Right lobe of liver (tissue), 6 donors: ENCODE measurements around the gene FXYD6. TPM values are rescaled to one million over a fixed set of nuclear protein-coding genes. Genes with fewer than 3 reads are reported as not detected.
"Not testable (repeated sequence)": the region's sequence is repeated elsewhere in the genome, so short reads cannot be mapped to it uniquely, and the experiment has no call there.

Experiments
- ATAC-seq, 4 donors: fragments of 200-7000 bp; cut with Tn5 transposase; one replicate each; pipeline ENCODE4 v1.9.1; 2020; ENCODE audit warnings: mild to moderate bottlenecking in 4 of 4, moderate library complexity in 4 of 4
- DNase-seq, 3 donors: peaks; one replicate each; pipeline ENCODE4 v3.0.0-alpha.2; 2020
- H3K27ac ChIP-seq, 3 donors: fragments of 200-600 bp; one replicate each; pipeline ENCODE4 v1.8.0; 2022
- H3K27me3 ChIP-seq, 2 donors: fragments of 200-600 bp; one replicate each; pipeline ENCODE4 v1.8.0; 2022
- H3K36me3 ChIP-seq, 4 donors: fragments of 200-600 bp; sonication (generic) in 1 of 4; one replicate each; pipeline versions ENCODE4 v1.5.1 to v1.8.0; 2017 to 2022; ENCODE audit warnings: control low read depth in 1 of 4
- H3K4me1 ChIP-seq, 4 donors: fragments of 200-600 bp; sonication (generic) in 1 of 4; one replicate each; pipeline versions ENCODE4 v1.5.1 to v1.8.0; 2017 to 2022; ENCODE audit warnings: control low read depth in 1 of 4
- H3K4me3 ChIP-seq, 3 donors: fragments of 200-600 bp; one replicate each; pipeline ENCODE4 v1.8.0; 2022
- H3K9me3 ChIP-seq, 4 donors: fragments of 200-600 bp; sonication (generic) in 1 of 4; one replicate each; pipeline versions ENCODE4 v1.5.1 to v1.8.0; 2017 to 2022; ENCODE audit warnings: control low read depth in 1 of 4
- CTCF ChIP-seq, 4 donors: fragments of 200-600 bp in 3 of 4; fragments of 450-650 bp in 1 of 4; IDR thresholded peaks; one replicate each; pipeline versions ENCODE4 v1.5.1 to v1.8.0; 2016 to 2022; ENCODE audit warnings: antibody characterized with exemption in 4 of 4, mild to moderate bottlenecking in 2 of 4
- POLR2A ChIP-seq: fragments of 450-650 bp; IDR thresholded peaks from one replicate; pipeline ENCODE4 v1.6.1; 2017; ENCODE audit warnings: antibody characterized with exemption, mild to moderate bottlenecking
- WGBS: methylation state at CpG from one replicate; pipeline ENCODE4 v1.1.6; 2018; ENCODE audit warnings: low coverage, low lambda C conversion rate; ENCODE audit not compliant: insufficient coverage; ENCODE audit errors: missing lambda C conversion rate; 5-methylcytosine and 5-hydroxymethylcytosine counted together
- intact Hi-C, 2 donors: fragments of 100-400 bp; cut with DNase I; formaldehyde crosslinking; loops; one replicate each; pipeline versions ENCODE4 v1.11.2 to v1.14.1; 2022
- long read RNA-seq: library from polyadenylated mRNA; unstranded; transcript quantifications from one replicate; pipeline ENCODE4 v2.0.0, GENCODE V29; 2019
- total RNA-seq, 6 experiments: library from RNA; depleted of rRNA in 2 of 6; stranded (reverse); fragments of >200 nt in 2 of 6; fragmentation: NEBNext Ultra II Directional in 3 of 6; extraction: Animal tissue kit (Norgen Biotek cat#: 25700) in 3 of 6; gene quantifications; one replicate each; pipeline versions ENCODE4 v1.1.0 to v1.2.4, GENCODE V29; 2016 to 2023
- donor health status: DM: no; HTN: yes; CAD: no.
- donor health status: DM: no; HTN: no; CAD: no.
- donor health status: DM: no; HTN: no; CAD: no.
- donor health status: DM: no; HTN: yes; CAD: no.
- donor health status: DM: no; HTN: yes; CAD: no.

FXYD6 gene
- 10 to 100 TPM in 2 of 6 experiments, 1 to 10 TPM in 4; 4.9 to 14.4 (median 8.9) TPM for total RNA-seq
- long read RNA-seq, transcript FXYD6-204 (8 exons, 2,171 nt) = major isoform, 7 of 12 reads
- long read RNA-seq, partial matches to known transcripts = 1 of 12 reads
- long read RNA-seq, other reads (novel, unspliced or antisense) = 4 of 12 reads

GRCh38 chr11:117876341-117877119 is at the start of gene FXYD6:
Gene FXYD6, minus strand, starts transcription at chr11:117876658. Its CDS starts 33,882 bp downstream, at chr11:117842776.
- Histone ChIP-seq H3K4me1 (no peaks in the 10 kb centered on the region), H3K9me3 (no peaks in the 10 kb centered on the region), H3K36me3 (no peaks in the 10 kb centered on the region), H3K4me3 (peak within 1 kb of the TSS; percentile 39 to 48 (median 42)), H3K27ac (peak within 1 kb of the TSS; percentile 43 to 78 (median 49)), H3K27me3 (peaks cover 0 to 4% of the 10 kb centered on the region in 2 donors)
- TF ChIP-seq POLR2A (no peak), CTCF (IDR thresholded peaks at IDR 0.05) (no peak)
- intact Hi-C loops = no loop called here
- WGBS = 1% methylated on average over 23 of the region's 63 CpGs
- ATAC-seq = peak; percentile 49 to 74 (median 67)
- peak in 1 of 3 donors; percentile 54 for DNase-seq

- H3K4me3 ChIP-seq, H3K9me3 ChIP-seq, H3K27me3 ChIP-seq, H3K27ac ChIP-seq, H3K4me1 ChIP-seq, intact Hi-C loops, H3K36me3 ChIP-seq, DNase-seq, ATAC-seq: not testable (repeated sequence)
- WGBS = 27% methylated on average over 2 of the region's 7 CpGs
These were observed 49.7 kb upstream of the FXYD6 start for GRCh38 chr11:117926166-117926565.

- Histone ChIP-seq H3K27ac (no peak overlapping the region), H3K27me3 (no peaks in the 10 kb centered on the region), H3K4me3 (no peak overlapping the region), H3K4me1 (no peaks in the 10 kb centered on the region), H3K9me3 (no peaks in the 10 kb centered on the region), H3K36me3 (no peaks in the 10 kb centered on the region)
- intact Hi-C loops = no loop called here
- TF ChIP-seq CTCF (IDR thresholded peaks at IDR 0.05) (no peak), POLR2A (no peak)
- ATAC-seq (no peak), DNase-seq (no peak)
- WGBS = 52% methylated on average over 5 of the region's 11 CpGs
These were observed 48.9 kb upstream of the FXYD6 start for GRCh38 chr11:117925198-117925925.

- no peaks in the 10 kb centered on the region for H3K4me1 ChIP-seq
- no peaks in the 10 kb centered on the region for H3K27me3 ChIP-seq
- ATAC-seq = peak in 1 of 4 donors; percentile 11
- H3K36me3 ChIP-seq = no peaks in the 10 kb centered on the region
- H3K9me3 ChIP-seq = no peaks in the 10 kb centered on the region
- 51% methylated on average over 7 of the region's 11 CpGs for WGBS
- intact Hi-C loops = no loop called here
- TF ChIP-seq POLR2A (no peak), CTCF (IDR thresholded peaks at IDR 0.05) (no peak)
- DNase-seq = no peak
- no peak overlapping the region for H3K27ac ChIP-seq
- no peak overlapping the region for H3K4me3 ChIP-seq
These were observed 48.2 kb upstream of the FXYD6 start for GRCh38 chr11:117924631-117925170.
